ENCODE results near the gene HSD11B1L.
"Not testable (repeated sequence)": the region's sequence is repeated elsewhere in the genome, so short reads cannot be mapped to it uniquely, and the experiment has no call there.

Gene HSD11B1L

DNA sequence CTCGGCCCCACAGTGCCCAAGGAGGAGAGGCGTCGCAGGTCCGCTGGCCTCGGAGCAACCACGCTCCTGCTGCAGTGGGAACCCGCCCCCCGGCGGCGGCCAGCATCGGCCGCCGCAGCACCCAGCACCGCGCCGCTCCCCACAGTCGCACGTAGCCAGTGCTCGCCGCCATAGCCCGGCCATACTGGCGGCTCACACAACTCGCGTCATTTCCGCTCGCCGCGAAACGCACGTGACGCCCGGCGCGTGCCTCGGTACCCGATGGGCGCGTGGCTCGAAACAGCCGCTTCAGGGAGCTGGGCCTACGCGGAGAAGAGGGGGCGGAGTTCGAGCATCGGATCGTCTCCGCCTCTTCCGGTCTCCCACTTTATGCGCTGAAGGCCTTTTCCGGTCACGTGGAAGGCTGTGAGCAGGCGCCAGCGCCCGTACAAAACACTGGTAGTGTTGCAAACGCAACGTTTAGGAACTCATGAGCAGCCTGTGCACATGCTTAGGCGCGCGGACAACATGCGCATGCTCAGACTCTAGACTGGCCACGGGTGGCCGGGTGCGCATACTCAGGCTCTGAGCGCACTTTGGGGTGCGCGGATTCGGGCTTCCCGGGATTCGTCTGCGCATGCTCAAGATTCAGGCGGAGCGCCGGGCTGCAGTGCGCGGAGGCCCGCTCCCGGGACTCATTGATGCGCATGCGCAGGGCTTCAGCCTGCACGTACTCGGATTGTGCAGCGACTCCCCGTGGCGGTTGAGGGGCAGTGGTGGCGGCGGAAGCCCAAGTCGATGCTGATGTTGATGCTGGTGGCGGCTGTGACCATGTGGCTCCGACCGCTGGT, 39.3 kb downstream of the HSD11B1L start, which contains the start of the genes CATSPERD and LONP1:
TSS of gene CATSPERD (plus strand) at position 677 of the 830 bp plus-strand sequence. CDS start at position 778, 101 bp downstream.
TSS of gene LONP1 (minus strand) at position 186 of the 830 bp plus-strand sequence. CDS start at position 172, 14 bp downstream.
- DNase-seq (ENCODE audit: extremely low read depth, low read depth) = peak; percentile 96
- TF ChIP-seq, protein P1, sequence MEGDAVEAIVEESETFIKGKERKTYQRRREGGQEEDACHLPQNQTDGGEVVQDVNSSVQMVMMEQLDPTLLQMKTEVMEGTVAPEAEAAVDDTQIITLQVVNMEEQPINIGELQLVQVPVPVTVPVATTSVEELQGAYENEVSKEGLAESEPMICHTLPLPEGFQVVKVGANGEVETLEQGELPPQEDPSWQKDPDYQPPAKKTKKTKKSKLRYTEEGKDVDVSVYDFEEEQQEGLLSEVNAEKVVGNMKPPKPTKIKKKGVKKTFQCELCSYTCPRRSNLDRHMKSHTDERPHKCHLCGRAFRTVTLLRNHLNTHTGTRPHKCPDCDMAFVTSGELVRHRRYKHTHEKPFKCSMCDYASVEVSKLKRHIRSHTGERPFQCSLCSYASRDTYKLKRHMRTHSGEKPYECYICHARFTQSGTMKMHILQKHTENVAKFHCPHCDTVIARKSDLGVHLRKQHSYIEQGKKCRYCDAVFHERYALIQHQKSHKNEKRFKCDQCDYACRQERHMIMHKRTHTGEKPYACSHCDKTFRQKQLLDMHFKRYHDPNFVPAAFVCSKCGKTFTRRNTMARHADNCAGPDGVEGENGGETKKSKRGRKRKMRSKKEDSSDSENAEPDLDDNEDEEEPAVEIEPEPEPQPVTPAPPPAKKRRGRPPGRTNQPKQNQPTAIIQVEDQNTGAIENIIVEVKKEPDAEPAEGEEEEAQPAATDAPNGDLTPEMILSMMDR (IDR thresholded peaks at IDR 0.05; ENCODE audit: low read depth, low read length) = peak; percentile 90

DNA sequence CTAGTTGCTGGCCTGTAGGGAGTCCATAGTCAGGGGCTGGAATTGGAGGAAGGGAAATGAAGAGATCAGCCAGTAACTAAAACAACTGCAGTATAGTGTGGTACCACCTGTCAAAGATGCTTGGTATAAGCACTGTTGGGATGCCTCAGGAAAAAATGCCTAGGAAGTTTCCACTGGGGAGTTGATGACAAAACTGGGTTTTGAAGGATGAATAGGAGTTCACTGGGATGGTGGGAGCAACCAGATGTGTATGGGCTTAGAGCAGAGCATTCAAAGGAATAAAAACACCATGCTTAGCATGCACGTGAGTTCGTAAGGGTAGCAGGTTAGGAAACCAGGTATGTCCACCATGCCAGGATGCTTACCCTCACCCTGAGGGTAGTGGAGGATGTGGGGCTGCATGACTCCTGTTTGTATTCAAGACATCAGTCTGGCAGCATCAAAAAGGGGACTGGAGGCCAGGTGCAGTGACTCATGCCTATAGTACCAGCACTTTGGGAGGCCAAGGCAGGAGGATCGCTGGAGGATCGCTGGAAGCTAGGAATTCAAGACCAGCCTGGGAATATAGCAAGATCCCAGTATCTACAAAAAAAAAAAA, 46.7 kb downstream of the HSD11B1L start:
- DNase-seq (ENCODE audit: extremely low read depth, low read depth) = no peak

DNA sequence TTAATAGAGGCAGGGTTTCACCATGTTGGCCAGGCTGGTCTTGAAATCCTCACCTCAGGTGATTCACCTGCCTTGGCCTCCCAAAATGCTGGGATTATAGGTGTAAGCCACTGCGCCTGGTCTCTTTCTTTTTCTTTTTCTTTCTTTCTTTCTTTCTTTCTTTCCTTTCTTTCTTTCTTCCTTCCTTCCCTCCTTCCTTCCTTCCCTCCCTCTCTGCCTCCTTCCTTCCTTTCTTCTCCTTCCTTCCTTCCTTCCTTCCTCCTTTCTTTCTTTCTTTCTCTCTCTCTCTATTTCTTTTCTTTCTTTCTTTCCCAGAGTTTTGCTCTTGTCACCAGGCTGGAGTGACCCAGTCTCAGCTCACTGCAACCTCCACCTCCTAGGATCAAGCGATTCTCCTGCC, 52.3 kb downstream of the HSD11B1L start:
- not testable (repeated sequence) for DNase-seq (ENCODE audit: extremely low read depth, low read depth)

More for the DNA sequence above, 46.7 kb downstream of the HSD11B1L start:
- TF ChIP-seq, protein P1 (IDR thresholded peaks at IDR 0.05; ENCODE audit: low read depth, low read length) = no peak

Data from AG09319 (cell line).